HEK293 (cell line): ENCODE measurements around the gene FAM151A.

Experiments used
- CTCF ChIA-PET: fragments of 350-600 bp; formaldehyde crosslinking; extraction: SDS; loops from one replicate; lab custom pipeline; 2021; ENCODE audit warnings: antibody characterized with exemption; lab: Yijun Ruan, JAX
- POLR2A ChIA-PET: fragments of 300-600 bp; formaldehyde crosslinking; extraction: SDS; loops from one replicate; lab custom pipeline; 2020; ENCODE audit warnings: antibody characterized with exemption, inconsistent platforms; lab: Yijun Ruan, JAX
- H3K27ac ChIP-seq: fragments of 200-500 bp; sonication (Bioruptor generic); 2 replicates; pipeline ENCODE4 v1.5.1; 2014; ENCODE audit warnings: low read depth, low read length, control low read depth, inconsistent platforms; ENCODE audit errors: extremely low read depth
- H3K36me3 ChIP-seq, 2 experiments: fragments of 200-500 bp in 1 of 2; sonication (Bioruptor generic) in 1 of 2; 1 replicate in 1 of 2; 2 replicates in 1 of 2; pipeline ENCODE4 v1.5.1; 2014 to 2017; ENCODE audit warnings: inconsistent platforms in 2 of 2, low read length in 2 of 2; ENCODE audit not compliant: control insufficient read depth in 2 of 2, insufficient read depth in 1 of 2
- H3K4me1 ChIP-seq: fragments of 200-500 bp; sonication (Bioruptor generic); 2 replicates; pipeline ENCODE4 v1.5.1; 2014; ENCODE audit warnings: mild to moderate bottlenecking, low read length, inconsistent platforms; ENCODE audit not compliant: control insufficient read depth, insufficient read depth
- H3K4me3 ChIP-seq: 2 replicates; pipeline ENCODE4 v1.5.1; 2011; ENCODE audit warnings: low read depth, mild to moderate bottlenecking, control low read depth, low read length, moderate library complexity
- H3K9me3 ChIP-seq: fragments of 200-500 bp; sonication (Bioruptor generic); 2 replicates; pipeline ENCODE4 v1.5.1; 2014; ENCODE audit warnings: low read depth, low read length, inconsistent platforms; ENCODE audit not compliant: control insufficient read depth, insufficient read depth
- ELK4 ChIP-seq: IDR thresholded peaks from 2 replicates; pipeline ENCODE4 v1.6.1; 2011; ENCODE audit warnings: mild to moderate bottlenecking, low read depth, low read length, borderline replicate concordance
- HOXC10 ChIP-seq: sonication (generic); formaldehyde crosslinking; IDR thresholded peaks from 2 replicates; pipeline ENCODE4 v1.8.1; 2023; ENCODE audit warnings: mild to moderate bottlenecking, missing genetic modification reagents
- KLF1 ChIP-seq: fragments of 450-650 bp; formaldehyde crosslinking; IDR thresholded peaks from 2 replicates; pipeline ENCODE4 v1.5.1; 2016; ENCODE audit warnings: missing biosample characterization, missing genetic modification characterization
- KLF10 ChIP-seq: fragments of 450-650 bp; IDR thresholded peaks from 2 replicates; pipeline ENCODE4 v1.5.1; 2018; ENCODE audit warnings: missing biosample characterization, mild to moderate bottlenecking, missing genetic modification characterization
- MYNN ChIP-seq: fragments of 450-650 bp; formaldehyde crosslinking; IDR thresholded peaks from 2 replicates; pipeline ENCODE4 v1.5.1; 2016; ENCODE audit warnings: missing biosample characterization, missing genetic modification characterization, borderline replicate concordance
- SCRT1 ChIP-seq: fragments of 450-650 bp; formaldehyde crosslinking; IDR thresholded peaks from 2 replicates; pipeline ENCODE4 v1.5.1; 2016; ENCODE audit warnings: missing biosample characterization, missing genetic modification characterization, borderline replicate concordance
- SP7 ChIP-seq: fragments of 450-650 bp; formaldehyde crosslinking; IDR thresholded peaks from 2 replicates; pipeline ENCODE4 v1.5.1; 2016; ENCODE audit warnings: missing biosample characterization, missing genetic modification characterization
- ZNF555 ChIP-seq: fragments of 450-650 bp; formaldehyde crosslinking; conservative IDR thresholded peaks from 2 replicates; pipeline ENCODE4 v1.5.1; 2017; ENCODE audit warnings: missing biosample characterization, mild to moderate bottlenecking, missing genetic modification characterization, inconsistent platforms
- ZNF626 ChIP-seq: fragments of 450-650 bp; sonication (Bioruptor Pico); formaldehyde crosslinking; IDR thresholded peaks from 2 replicates; pipeline ENCODE4 v1.5.1; 2018; ENCODE audit warnings: missing biosample characterization, missing genetic modification characterization, inconsistent platforms

Gene FAM151A

GRCh38 chr1:54564312-54565112, 58.8 kb downstream of the FAM151A start:
- ChIA-PET CTCF (interaction anchor here (0.6 to 0.8 kb wide), 2 partner anchors 106 to 1231 kb away, joined by 3 to 4 read pairs; no protein-coding TSS in a partner anchor), POLR2A (no interaction called here)
- no peak overlapping the region for H3K4me3 ChIP-seq
- H3K27ac ChIP-seq: no peak overlapping the region
- H3K36me3 ChIP-seq: no peaks in the 10 kb centered on the region
- no peaks in the 10 kb centered on the region for H3K4me1 ChIP-seq
- TF ChIP-seq ZNF555 (no peak), KLF1 (tag by site-specific recombination) (peak; percentile 56)
- no peaks in the 10 kb centered on the region for H3K9me3 ChIP-seq

GRCh38 chr1:54559771-54560231, 63.5 kb downstream of the FAM151A start:
- H3K27ac ChIP-seq: no peak overlapping the region
- H3K36me3 ChIP-seq: no peaks in the 10 kb centered on the region
- H3K9me3 ChIP-seq: no peaks in the 10 kb centered on the region
- ChIA-PET POLR2A (no interaction called here), CTCF (interaction anchor here (0.7 to 0.9 kb wide), 2 partner anchors 12 to 470 kb away, joined by 3 read pairs; partner anchors contain the start of gene ACOT11)
- no peak overlapping the region for H3K4me3 ChIP-seq
- no peak for TF ChIP-seq HOXC10 (CRISPR knock-in tag)
- no peak for TF ChIP-seq ZNF626 (tag by site-specific recombination)
- no peak for TF ChIP-seq SP7 (tag by site-specific recombination)
- no peak for TF ChIP-seq SCRT1
- no peak for TF ChIP-seq KLF10 (tag by site-specific recombination)
- TF ChIP-seq ELK4: no peak
- no peak for TF ChIP-seq MYNN (tag by site-specific recombination)
- no peaks in the 10 kb centered on the region for H3K4me1 ChIP-seq
